Measurements from ENCODE around the gene APOB.

DNA sequence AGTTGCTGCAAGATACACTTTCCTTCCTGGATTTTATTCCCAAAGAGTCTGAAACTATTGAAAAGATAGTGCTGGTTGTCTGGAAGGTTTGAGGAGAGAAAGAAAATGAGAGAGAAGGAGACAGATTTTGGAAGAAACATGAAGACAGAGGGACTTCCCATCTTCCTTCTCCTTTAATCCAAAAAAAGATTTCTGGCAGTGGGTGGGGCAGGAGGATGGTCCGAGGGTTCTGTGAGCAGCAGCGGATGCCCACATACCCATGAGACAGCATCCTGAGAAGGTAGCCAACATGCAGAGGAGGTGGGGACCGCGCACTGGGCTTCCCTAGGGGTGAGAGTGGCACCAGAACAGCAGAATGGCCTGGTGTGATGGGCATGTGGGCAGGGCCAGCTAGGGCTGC is 84.6 kb downstream of the APOB start:
- TF ChIP-seq, protein P1, sequence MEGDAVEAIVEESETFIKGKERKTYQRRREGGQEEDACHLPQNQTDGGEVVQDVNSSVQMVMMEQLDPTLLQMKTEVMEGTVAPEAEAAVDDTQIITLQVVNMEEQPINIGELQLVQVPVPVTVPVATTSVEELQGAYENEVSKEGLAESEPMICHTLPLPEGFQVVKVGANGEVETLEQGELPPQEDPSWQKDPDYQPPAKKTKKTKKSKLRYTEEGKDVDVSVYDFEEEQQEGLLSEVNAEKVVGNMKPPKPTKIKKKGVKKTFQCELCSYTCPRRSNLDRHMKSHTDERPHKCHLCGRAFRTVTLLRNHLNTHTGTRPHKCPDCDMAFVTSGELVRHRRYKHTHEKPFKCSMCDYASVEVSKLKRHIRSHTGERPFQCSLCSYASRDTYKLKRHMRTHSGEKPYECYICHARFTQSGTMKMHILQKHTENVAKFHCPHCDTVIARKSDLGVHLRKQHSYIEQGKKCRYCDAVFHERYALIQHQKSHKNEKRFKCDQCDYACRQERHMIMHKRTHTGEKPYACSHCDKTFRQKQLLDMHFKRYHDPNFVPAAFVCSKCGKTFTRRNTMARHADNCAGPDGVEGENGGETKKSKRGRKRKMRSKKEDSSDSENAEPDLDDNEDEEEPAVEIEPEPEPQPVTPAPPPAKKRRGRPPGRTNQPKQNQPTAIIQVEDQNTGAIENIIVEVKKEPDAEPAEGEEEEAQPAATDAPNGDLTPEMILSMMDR (IDR thresholded peaks at IDR 0.05; ENCODE audit: insufficient read depth, low read length) = no peak
- TF ChIP-seq POLR2AphosphoS5 (IDR thresholded peaks at IDR 0.05; ENCODE audit: low read depth) (no peak), GABPA (IDR thresholded peaks at IDR 0.05; ENCODE audit: low read depth) (no peak)

Data from HL-60 (cell line).